ENCODE measurements around the gene BACH2.

- TF ChIP-seq POLR2A (IDR thresholded peaks at IDR 0.05; ENCODE audit: low read depth, low read length) (no peak), POLR2AphosphoS5 (IDR thresholded peaks at IDR 0.05; ENCODE audit: low read depth, low read length) (no peak)
These were observed 251.7 kb downstream of the BACH2 start for GRCh38 chr6:90044833-90045381.

Measured in GM12892 (cell line).